Measurements from ENCODE around the gene PRKCE. TPM values are rescaled to one million over a fixed set of nuclear protein-coding genes. Genes with fewer than 3 reads are reported as not detected.

Gene PRKCE
- total and polyA plus RNA-seq, 2 of the 8 experiments (the other 6 are each of a cell fraction or from before 2014, with no cell fraction given): 0.54 to 2.1 TPM

DNA sequence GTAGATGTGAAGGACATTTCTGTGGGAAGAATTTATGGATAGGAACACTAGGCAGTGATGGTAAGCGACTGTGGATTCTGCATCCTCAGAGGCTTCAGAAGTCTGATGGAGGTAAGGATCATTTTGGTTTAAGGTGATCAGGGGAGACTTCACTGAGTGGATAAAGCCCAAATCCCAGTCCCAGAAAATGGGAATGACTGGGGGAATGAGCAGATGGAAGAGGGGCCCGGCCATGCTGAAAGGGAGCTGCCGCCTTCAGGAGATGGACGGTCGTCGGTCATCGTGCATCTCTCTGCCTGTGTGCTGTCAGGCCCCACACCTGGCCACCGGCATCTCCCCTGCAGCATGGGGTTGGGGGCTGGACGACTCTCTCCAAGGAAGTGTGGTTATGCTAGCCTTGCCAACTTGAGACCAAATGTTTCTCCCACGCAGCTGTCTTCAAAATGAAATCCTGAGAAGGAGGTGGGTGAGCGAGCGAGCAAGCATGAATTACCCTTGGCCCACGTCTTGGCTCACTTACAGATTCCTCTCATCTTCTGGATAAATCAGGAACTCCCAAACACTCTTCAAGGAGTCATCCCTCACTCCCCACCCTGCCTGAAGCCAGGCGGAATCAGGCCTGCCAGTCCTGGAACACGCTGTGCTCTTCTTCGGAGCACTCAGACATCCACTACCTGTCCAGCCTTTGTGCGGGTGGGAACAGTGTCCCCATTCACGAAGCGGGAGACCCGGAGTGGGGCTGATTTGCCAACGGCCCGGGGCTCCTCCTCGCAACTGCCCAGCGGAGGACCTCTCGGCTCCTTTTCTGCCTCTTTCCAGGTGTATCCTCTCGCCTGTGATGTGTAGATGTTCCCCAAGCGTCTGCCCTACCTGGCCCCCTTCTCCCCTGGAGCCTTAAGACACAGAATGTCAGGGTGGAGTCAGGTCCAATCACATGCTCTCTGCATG, 85.6 kb downstream of the PRKCE start:
- H3K79me2 ChIP-seq (ENCODE audit: control insufficient read depth in 1 of 2, insufficient read depth in 2 of 2, low read length in 2 of 2): no peaks in the 10 kb centered on the region
- H3K4me1 ChIP-seq (replicated peaks in 1 of 4; ENCODE audit: control insufficient read depth in 3 of 4, insufficient read depth in 4 of 4, low read length in 3 of 4): peaks cover 0 to 3% (median 0%) of the 10 kb centered on the region in 4 experiments; a peak in 1 of 7 replicates
- no peak overlapping the region for H3K14ac ChIP-seq (ENCODE audit: insufficient read length)
- H3K27me3 ChIP-seq (replicated peaks in 1 of 4; ENCODE audit: control insufficient read depth in 3 of 4, extremely low read depth in 1 of 4, insufficient read depth in 3 of 4, low read length in 3 of 4): no peaks in the 10 kb centered on the region; a peak in 1 of 7 replicates
- no peak overlapping the region; the same call in 1 of the 2 replicates for H4K8ac ChIP-seq (ENCODE audit: extremely low read depth, insufficient read depth, low read length)
- H3K36me3 ChIP-seq (ENCODE audit: control insufficient read depth in 2 of 4, insufficient read depth in 4 of 4, low read length in 3 of 4): no peaks in the 10 kb centered on the region
- H3K23ac ChIP-seq (ENCODE audit: insufficient read length): no peak overlapping the region
- H3K4me2 ChIP-seq (ENCODE audit: insufficient read depth in 1 of 2, low read depth in 2 of 2, low read length in 2 of 2): no peak overlapping the region
- no peak overlapping the region for H3K18ac ChIP-seq (ENCODE audit: extremely low read depth, low read length)
- H2AK5ac ChIP-seq (ENCODE audit: low read depth, low read length): no peak overlapping the region
- H2BK15ac ChIP-seq (ENCODE audit: low read length): no peak overlapping the region
- no peak overlapping the region for H2BK120ac ChIP-seq (replicated peaks; ENCODE audit: low read depth, low read length)
- DNase-seq (ENCODE audit: low read depth in 1 of 2, low spot score in 2 of 2): no peak
- FAIRE-seq: no peak
- CTCF ChIA-PET (ENCODE audit: partially characterized antibody): interaction anchor here (0.8 to 1.5 kb wide), 2 partner anchors 12 to 42 kb away, joined by 3 to 5 read pairs; no protein-coding TSS in a partner anchor
- H3K4ac ChIP-seq (replicated peaks; ENCODE audit: insufficient read length, low read depth, low read length): no peak overlapping the region
- H3K9ac ChIP-seq (replicated peaks in 1 of 4; ENCODE audit: extremely low read depth in 1 of 4, low read depth in 3 of 4, low read length in 3 of 4): no peak overlapping the region; a peak in 1 of 7 replicates
- H3K9me3 ChIP-seq (ENCODE audit: insufficient read depth in 2 of 2, low read depth in 1 of 2, low read length in 1 of 2): no peaks in the 10 kb centered on the region
- H3K79me1 ChIP-seq (ENCODE audit: low read depth, low read length): no peaks in the 10 kb centered on the region
- H2AFZ ChIP-seq (ENCODE audit: low read length): no peak overlapping the region
- H4K5ac ChIP-seq (ENCODE audit: insufficient read length, low read depth, low read length): no peak overlapping the region
- no peaks in the 10 kb centered on the region for H4K20me1 ChIP-seq (replicated peaks in 1 of 2; ENCODE audit: control insufficient read depth in 1 of 2, insufficient read depth in 2 of 2, low read length in 2 of 2)
- WGBS, 2 experiments (ENCODE audit: extremely low coverage in 1 of 2, insufficient coverage in 1 of 2, insufficient read length in 1 of 2, insufficient replicate concordance in 2 of 2, low coverage in 1 of 2, low lambda C conversion rate in 2 of 2, missing lambda C conversion rate in 1 of 2): 83% methylated on average over 22 of the region's 27 CpGs; no CpG with 5 or more reads in 1 of the 2 experiments
- TF ChIP-seq POLR2AphosphoS5 (IDR thresholded peaks at IDR 0.05; ENCODE audit: low read depth, low read length): no peak
- TF ChIP-seq USF2 (IDR thresholded peaks at IDR 0.05; ENCODE audit: low read length): no peak
- TF ChIP-seq RBBP5 (IDR thresholded peaks at IDR 0.05; ENCODE audit: borderline replicate concordance, low read depth, low read length): no peak
- TF ChIP-seq, protein P1, sequence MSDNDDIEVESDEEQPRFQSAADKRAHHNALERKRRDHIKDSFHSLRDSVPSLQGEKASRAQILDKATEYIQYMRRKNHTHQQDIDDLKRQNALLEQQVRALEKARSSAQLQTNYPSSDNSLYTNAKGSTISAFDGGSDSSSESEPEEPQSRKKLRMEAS (IDR thresholded peaks at IDR 0.05): no peak
- TF ChIP-seq HDAC6 (IDR thresholded peaks at IDR 0.05; ENCODE audit: low read depth, low read length): no peak
- no peak for TF ChIP-seq GABPA (IDR thresholded peaks at IDR 0.05; ENCODE audit: borderline replicate concordance, insufficient read depth, low read length)
- no peak for TF ChIP-seq TAF1 (IDR thresholded peaks at IDR 0.05; ENCODE audit: low read depth, low read length)
- no peak for TF ChIP-seq FOSL1 (IDR thresholded peaks at IDR 0.05; ENCODE audit: insufficient read depth, low read depth, low read length)
- TF ChIP-seq KDM5A (IDR thresholded peaks at IDR 0.05; ENCODE audit: low read length): no peak
- TF ChIP-seq SAP30 (IDR thresholded peaks at IDR 0.05; ENCODE audit: insufficient read depth, insufficient replicate concordance, low read length): no peak
- no peak overlapping the region for H3K4me3 ChIP-seq (ENCODE audit: extremely low read depth in 1 of 4, insufficient read depth in 2 of 4, low read depth in 3 of 4, low read length in 4 of 4)
- no peak overlapping the region for H2BK20ac ChIP-seq (ENCODE audit: low read length)
- no peak overlapping the region for H2BK5ac ChIP-seq (ENCODE audit: low read depth, low read length)
- H3K56ac ChIP-seq (replicated peaks; ENCODE audit: insufficient read length, low read depth, low read length): no peak overlapping the region
- H3K23me2 ChIP-seq (ENCODE audit: low read depth, low read length): no peaks in the 10 kb centered on the region
- H4K91ac ChIP-seq (replicated peaks; ENCODE audit: insufficient read length, low read length): no peak overlapping the region
- H2BK12ac ChIP-seq (ENCODE audit: low read depth, low read length): no peak overlapping the region
- H3K27ac ChIP-seq (ENCODE audit: low read depth, low read length): no peak overlapping the region
- POLR2A ChIA-PET (ENCODE audit: partially characterized antibody): no interaction called here
